ENCODE data around the gene ENO1. TPM values are rescaled to one million over a fixed set of nuclear protein-coding genes. Genes with fewer than 3 reads are reported as not detected.
"Not testable (repeated sequence)": the region's sequence is repeated elsewhere in the genome, so short reads cannot be mapped to it uniquely, and the experiment has no call there.

Gene ENO1
- total RNA-seq, 6 donors from 2014 or later: 259 to 1,187 (median 717) TPM

DNA sequence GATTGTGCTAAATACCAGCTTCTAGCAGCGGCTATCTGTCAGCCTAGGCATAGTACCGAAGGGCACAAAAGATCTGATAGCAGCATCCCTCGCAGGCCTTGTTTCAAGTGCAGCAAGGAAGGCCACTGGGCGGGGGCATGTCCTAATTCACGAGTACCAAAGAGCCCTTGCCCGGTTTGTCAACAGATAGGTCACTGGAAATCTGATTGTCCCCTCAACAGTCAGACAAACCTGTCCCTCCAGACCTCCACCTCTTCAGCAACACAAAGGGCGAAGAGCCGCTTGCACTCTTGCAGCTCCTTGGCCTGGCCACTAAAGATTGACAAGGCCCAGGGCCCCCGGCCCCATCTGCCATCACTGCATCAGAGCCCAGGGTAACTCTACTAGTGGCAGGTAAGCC, 44.5 kb upstream of the ENO1 start:
- H3K4me3 ChIP-seq: no peak overlapping the region
- H3K36me3 ChIP-seq: no peaks in the 10 kb centered on the region
- 91 to 97% methylated on average over 6 to 9 of the region's 9 CpGs for WGBS, 2 donors
- TF ChIP-seq, protein P1, sequence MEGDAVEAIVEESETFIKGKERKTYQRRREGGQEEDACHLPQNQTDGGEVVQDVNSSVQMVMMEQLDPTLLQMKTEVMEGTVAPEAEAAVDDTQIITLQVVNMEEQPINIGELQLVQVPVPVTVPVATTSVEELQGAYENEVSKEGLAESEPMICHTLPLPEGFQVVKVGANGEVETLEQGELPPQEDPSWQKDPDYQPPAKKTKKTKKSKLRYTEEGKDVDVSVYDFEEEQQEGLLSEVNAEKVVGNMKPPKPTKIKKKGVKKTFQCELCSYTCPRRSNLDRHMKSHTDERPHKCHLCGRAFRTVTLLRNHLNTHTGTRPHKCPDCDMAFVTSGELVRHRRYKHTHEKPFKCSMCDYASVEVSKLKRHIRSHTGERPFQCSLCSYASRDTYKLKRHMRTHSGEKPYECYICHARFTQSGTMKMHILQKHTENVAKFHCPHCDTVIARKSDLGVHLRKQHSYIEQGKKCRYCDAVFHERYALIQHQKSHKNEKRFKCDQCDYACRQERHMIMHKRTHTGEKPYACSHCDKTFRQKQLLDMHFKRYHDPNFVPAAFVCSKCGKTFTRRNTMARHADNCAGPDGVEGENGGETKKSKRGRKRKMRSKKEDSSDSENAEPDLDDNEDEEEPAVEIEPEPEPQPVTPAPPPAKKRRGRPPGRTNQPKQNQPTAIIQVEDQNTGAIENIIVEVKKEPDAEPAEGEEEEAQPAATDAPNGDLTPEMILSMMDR (IDR thresholded peaks at IDR 0.05): no peak
- TF ChIP-seq EP300 (IDR thresholded peaks at IDR 0.05) (no peak), POLR2A (IDR thresholded peaks at IDR 0.05) (no peak), POLR2AphosphoS5 (IDR thresholded peaks at IDR 0.05) (no peak)
- no peak overlapping the region for H3K27ac ChIP-seq
- H3K4me1 ChIP-seq: no peaks in the 10 kb centered on the region
- H3K9me3 ChIP-seq: no peaks in the 10 kb centered on the region
- no peaks in the 10 kb centered on the region for H3K27me3 ChIP-seq
- ATAC-seq (ENCODE audit: low FRiP score in 2 of 2) (no peak), DNase-seq (no peak)

DNA sequence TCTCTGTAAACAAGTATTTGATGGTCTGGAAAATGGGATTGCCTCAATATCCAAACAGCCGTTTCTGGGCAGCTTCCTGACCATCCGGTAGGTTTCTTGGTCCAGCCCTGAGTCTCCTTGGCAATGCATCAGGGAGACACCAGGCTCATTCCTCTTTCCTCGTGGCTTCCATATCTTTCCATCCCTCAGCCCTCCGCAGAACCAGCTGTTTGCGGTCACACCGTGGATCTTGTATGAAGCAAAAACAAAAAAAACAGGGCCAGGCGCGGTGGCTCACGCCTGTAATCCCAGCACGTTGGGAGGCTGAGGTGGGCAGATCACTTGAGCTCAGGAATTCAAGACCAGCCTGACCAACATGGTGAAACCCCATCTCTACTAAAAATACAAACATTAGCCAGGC, 39.0 kb upstream of the ENO1 start:
- not testable (repeated sequence) for H3K4me1 ChIP-seq; DNase-seq; H3K27me3 ChIP-seq; H3K36me3 ChIP-seq; ATAC-seq (ENCODE audit: low FRiP score in 2 of 2); H3K27ac ChIP-seq; H3K9me3 ChIP-seq; H3K4me3 ChIP-seq
- 65 to 73% methylated on average over 10 of the region's 10 CpGs for WGBS, 2 donors

DNA sequence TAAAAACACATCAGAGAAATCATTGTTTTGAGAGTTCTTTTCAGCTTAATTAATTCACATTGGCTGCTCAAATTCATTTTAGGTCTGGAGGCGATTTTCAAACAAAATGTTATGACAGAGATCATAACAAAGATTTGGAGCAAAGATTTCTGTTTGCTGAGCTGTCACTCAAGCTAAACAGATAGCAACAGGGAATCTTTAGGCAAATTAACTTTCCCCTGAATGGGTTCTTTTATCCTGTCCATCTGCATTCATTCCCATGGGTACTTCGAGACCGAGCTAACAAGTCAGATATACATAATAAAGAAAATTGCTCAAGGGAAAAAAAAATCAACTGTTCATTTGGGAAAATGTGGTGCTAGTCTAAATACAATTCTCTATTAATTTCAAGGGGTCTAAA, 37.0 kb upstream of the ENO1 start:
- peaks cover 0 to 14% (median 2%) of the 10 kb centered on the region in 4 donors for H3K4me1 ChIP-seq
- no peak overlapping the region for H3K27ac ChIP-seq
- H3K36me3 ChIP-seq: no peaks in the 10 kb centered on the region
- no peak for ATAC-seq (ENCODE audit: low FRiP score in 2 of 2)
- no peaks in the 10 kb centered on the region for H3K9me3 ChIP-seq
- no peak overlapping the region for H3K4me3 ChIP-seq
- no peaks in the 10 kb centered on the region for H3K27me3 ChIP-seq
- no peak for DNase-seq
- TF ChIP-seq EP300 (IDR thresholded peaks at IDR 0.05) (no peak), POLR2AphosphoS5 (IDR thresholded peaks at IDR 0.05) (no peak), POLR2A (IDR thresholded peaks at IDR 0.05) (no peak)
- TF ChIP-seq, protein P1 (IDR thresholded peaks at IDR 0.05): no peak
- 61 to 75% methylated on average over 3 of the region's 3 CpGs for WGBS, 2 donors

DNA sequence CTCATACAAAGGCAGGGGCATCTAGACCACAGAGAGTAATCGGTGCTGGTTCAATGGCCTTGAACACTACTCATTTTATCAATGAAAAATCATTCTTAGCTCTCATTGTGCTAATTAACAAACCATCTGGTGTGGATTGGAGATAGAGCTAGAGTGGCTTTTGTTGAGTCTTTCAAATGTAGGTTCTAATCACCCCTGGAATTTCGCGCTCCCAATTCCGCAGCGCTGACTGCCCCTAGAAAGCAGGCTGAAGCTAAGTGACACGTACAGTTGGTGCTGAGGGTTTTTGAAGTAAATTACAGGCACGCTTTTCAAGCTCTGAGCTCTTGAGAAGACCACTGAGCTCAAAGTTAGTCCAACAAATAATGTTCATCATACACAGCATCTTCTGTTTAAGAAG, 36.0 kb upstream of the ENO1 start:
- no peak for TF ChIP-seq POLR2AphosphoS5 (IDR thresholded peaks at IDR 0.05)
- no peak for TF ChIP-seq POLR2A (IDR thresholded peaks at IDR 0.05)
- TF ChIP-seq EP300 (IDR thresholded peaks at IDR 0.05): no peak
- TF ChIP-seq, protein P1 (IDR thresholded peaks at IDR 0.05): no peak
- peaks cover 0 to 15% (median 2%) of the 10 kb centered on the region in 4 donors for H3K4me1 ChIP-seq
- ATAC-seq (ENCODE audit: low FRiP score in 2 of 2) (no peak), DNase-seq (no peak)
- H3K36me3 ChIP-seq: no peaks in the 10 kb centered on the region
- no peak overlapping the region for H3K27ac ChIP-seq
- no peak overlapping the region for H3K4me3 ChIP-seq
- H3K27me3 ChIP-seq: no peaks in the 10 kb centered on the region
- no peaks in the 10 kb centered on the region for H3K9me3 ChIP-seq
- WGBS, 2 donors: 89 to 95% methylated on average over 7 of the region's 7 CpGs

DNA sequence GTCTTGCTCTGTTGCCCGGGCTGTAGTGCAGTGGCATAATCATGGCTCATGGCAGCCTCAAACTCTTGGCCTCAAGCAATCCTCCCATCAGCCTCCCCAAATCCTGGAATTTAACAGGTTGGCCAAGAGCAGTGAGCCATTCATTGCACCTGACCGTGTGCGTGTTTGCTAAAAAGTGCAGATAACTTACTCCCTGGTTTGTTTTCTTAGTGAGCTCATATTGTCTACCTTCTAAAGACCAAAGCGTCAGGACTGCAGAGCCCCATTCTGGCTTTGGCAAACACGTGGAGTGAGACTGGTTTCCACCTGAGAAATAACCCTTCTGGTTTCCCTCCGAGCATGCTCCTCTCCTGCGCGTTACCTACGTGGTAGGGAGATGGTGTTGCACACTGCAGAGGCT, 35.0 kb upstream of the ENO1 start:
- DNase-seq (no peak), ATAC-seq (ENCODE audit: low FRiP score in 2 of 2) (no peak)
- no peak overlapping the region for H3K4me3 ChIP-seq
- no peak overlapping the region for H3K27ac ChIP-seq
- H3K36me3 ChIP-seq: no peaks in the 10 kb centered on the region
- H3K27me3 ChIP-seq: no peaks in the 10 kb centered on the region
- no peaks in the 10 kb centered on the region for H3K9me3 ChIP-seq
- WGBS, 2 donors: 59 to 63% methylated on average over 9 of the region's 9 CpGs
- peaks cover 0 to 15% (median 3%) of the 10 kb centered on the region in 4 donors for H3K4me1 ChIP-seq
- TF ChIP-seq EP300 (IDR thresholded peaks at IDR 0.05) (no peak), POLR2AphosphoS5 (IDR thresholded peaks at IDR 0.05) (no peak), POLR2A (IDR thresholded peaks at IDR 0.05) (no peak)
- TF ChIP-seq, protein P1 (IDR thresholded peaks at IDR 0.05): no peak

Measured in upper lobe of left lung (tissue), 6 donors.